ENCODE results near the gene BPGM. TPM values are rescaled to one million over a fixed set of nuclear protein-coding genes. Genes with fewer than 3 reads are reported as not detected.

The BPGM gene
- 43.6 and 64.8 TPM in 2 replicates for total RNA-seq

DNA sequence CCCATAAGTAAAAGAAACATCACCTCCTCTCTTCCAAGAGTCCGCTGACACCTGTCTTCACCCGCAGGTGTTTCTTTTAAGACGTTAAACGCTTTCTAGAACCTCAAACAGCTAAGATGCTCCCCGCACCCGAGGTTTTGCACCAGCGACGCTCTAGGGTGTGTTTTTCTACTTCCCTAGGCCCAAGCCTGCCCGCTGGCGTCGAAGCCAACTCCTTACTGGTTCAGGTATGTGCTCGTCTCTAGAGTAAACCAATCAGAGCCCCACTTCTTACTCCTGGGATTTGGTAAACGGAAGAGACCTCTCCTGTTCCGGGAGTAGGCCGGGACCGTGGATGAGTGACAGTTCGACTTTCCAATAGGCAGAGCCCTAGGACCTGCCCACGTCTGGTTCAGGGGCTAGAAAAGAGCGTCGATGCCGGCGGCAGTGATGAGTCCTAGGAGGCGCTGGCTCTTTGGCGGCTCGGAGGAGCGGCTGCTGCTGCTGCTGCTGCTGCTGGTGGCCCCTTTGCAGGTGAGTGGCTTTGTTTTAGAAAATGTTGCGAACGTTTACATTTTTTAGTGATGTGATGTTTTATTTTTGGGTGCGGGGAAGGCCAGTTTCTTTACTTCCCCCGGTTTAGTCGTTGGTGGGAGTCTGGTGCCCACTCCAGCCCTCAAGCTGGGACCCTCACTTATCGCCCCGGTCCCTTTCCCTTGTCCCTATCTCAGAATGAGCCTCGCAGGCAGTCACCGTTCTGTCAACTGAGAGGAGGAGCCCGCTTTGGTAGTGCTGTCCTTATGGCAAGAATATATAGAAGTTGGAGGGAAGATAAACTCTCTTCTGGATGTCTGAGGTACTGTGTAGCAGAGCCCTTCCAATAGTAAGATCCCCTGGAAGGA lies at the start of gene BPGM:
Gene BPGM, plus strand, starts transcription at position 429 of the 881 bp plus-strand sequence. CDS start 14,655 bp downstream, outside the sequence.
- peak within 1 kb of the TSS; percentile 92 for H3K4me3 ChIP-seq (ENCODE audit: insufficient read depth, low read length)
- peak; percentile 96 for DNase-seq (ENCODE audit: insufficient read length, low spot score, missing footprints)
- peaks cover 55% of the 10 kb centered on the region for H3K79me2 ChIP-seq (ENCODE audit: insufficient read depth, low read length)
- no peaks in the 10 kb centered on the region for H3K36me3 ChIP-seq (ENCODE audit: insufficient read depth, low read length)
- H3K9me3 ChIP-seq (ENCODE audit: low read depth, low read length) = no peaks in the 10 kb centered on the region
- no peaks in the 10 kb centered on the region for H4K20me1 ChIP-seq (ENCODE audit: insufficient read depth, low read length)
- H3K4me2 ChIP-seq (ENCODE audit: insufficient read depth, low read length) = peak within 1 kb of the TSS; percentile 90
- H3K4me1 ChIP-seq (ENCODE audit: insufficient read depth, low read length) = peaks cover 13% of the 10 kb centered on the region
- peak within 1 kb of the TSS; percentile 86 for H2AFZ ChIP-seq (ENCODE audit: low read length)
- no peaks in the 10 kb centered on the region for H3K27me3 ChIP-seq (ENCODE audit: insufficient read depth, low read length)
- H3K27ac ChIP-seq (ENCODE audit: low read depth, low read length) = peak within 1 kb of the TSS; percentile 90
- TF ChIP-seq, protein P1, sequence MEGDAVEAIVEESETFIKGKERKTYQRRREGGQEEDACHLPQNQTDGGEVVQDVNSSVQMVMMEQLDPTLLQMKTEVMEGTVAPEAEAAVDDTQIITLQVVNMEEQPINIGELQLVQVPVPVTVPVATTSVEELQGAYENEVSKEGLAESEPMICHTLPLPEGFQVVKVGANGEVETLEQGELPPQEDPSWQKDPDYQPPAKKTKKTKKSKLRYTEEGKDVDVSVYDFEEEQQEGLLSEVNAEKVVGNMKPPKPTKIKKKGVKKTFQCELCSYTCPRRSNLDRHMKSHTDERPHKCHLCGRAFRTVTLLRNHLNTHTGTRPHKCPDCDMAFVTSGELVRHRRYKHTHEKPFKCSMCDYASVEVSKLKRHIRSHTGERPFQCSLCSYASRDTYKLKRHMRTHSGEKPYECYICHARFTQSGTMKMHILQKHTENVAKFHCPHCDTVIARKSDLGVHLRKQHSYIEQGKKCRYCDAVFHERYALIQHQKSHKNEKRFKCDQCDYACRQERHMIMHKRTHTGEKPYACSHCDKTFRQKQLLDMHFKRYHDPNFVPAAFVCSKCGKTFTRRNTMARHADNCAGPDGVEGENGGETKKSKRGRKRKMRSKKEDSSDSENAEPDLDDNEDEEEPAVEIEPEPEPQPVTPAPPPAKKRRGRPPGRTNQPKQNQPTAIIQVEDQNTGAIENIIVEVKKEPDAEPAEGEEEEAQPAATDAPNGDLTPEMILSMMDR (IDR thresholded peaks at IDR 0.05; ENCODE audit: extremely low read depth, low read depth, low read length) = no peak

DNA sequence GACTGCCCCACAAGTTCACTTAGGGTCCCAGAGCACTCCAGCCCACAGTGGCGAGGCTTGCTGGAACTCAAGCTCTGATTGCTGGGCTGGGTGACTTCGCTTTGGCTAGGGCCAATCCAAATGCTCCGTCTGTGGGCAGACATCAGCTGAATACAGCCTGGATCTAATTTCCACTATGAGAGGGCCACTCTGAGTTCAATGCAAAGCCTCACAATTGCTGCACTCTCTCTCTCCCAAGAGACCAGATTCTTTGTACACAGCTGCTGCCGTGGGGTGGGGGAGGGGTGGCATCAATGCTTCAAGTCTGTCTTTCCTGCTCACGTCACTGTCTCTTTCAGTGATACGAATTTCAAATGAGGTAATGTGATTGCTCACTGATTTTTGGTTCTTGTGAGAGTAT lies 47.3 kb upstream of the BPGM start:
- H3K4me2 ChIP-seq (ENCODE audit: insufficient read depth, low read length) = no peak overlapping the region
- H3K27me3 ChIP-seq (ENCODE audit: insufficient read depth, low read length) = no peaks in the 10 kb centered on the region
- no peak overlapping the region for H2AFZ ChIP-seq (ENCODE audit: low read length)
- TF ChIP-seq, protein P1 (IDR thresholded peaks at IDR 0.05; ENCODE audit: extremely low read depth, low read depth, low read length) = no peak
- no peaks in the 10 kb centered on the region for H3K79me2 ChIP-seq (ENCODE audit: insufficient read depth, low read length)
- peaks cover 15% of the 10 kb centered on the region for H3K4me1 ChIP-seq (ENCODE audit: insufficient read depth, low read length)
- no peaks in the 10 kb centered on the region for H3K36me3 ChIP-seq (ENCODE audit: insufficient read depth, low read length)
- H3K4me3 ChIP-seq (ENCODE audit: insufficient read depth, low read length) = no peak overlapping the region
- H3K9me3 ChIP-seq (ENCODE audit: low read depth, low read length) = no peaks in the 10 kb centered on the region
- no peak overlapping the region for H3K27ac ChIP-seq (ENCODE audit: low read depth, low read length)
- H4K20me1 ChIP-seq (ENCODE audit: insufficient read depth, low read length) = no peaks in the 10 kb centered on the region
- DNase-seq (ENCODE audit: insufficient read length, low spot score, missing footprints) = no peak

DNA sequence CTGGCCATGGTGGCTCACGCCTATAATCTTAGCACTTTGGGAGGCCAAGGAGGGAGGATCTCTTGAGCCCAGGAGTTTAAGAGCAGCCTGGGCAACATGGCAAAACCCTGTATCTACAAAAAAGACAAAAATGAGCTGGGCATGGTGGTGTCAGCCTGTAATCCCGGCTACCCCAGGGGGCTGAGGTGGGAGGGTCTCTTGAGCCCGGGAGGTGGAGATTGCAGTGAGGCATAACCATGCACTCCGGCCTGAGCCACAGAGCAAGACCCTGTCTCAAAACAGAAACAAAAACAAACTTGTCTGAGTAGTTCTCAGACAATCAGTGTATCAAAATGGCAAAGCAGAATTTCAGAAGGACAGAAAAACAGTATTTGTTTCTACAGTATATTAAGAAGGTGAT lies 45.2 kb upstream of the BPGM start:
- no peaks in the 10 kb centered on the region for H3K79me2 ChIP-seq (ENCODE audit: insufficient read depth, low read length)
- H2AFZ ChIP-seq (ENCODE audit: low read length) = peak overlapping the region; percentile 1
- H3K4me2 ChIP-seq (ENCODE audit: insufficient read depth, low read length) = no peak overlapping the region
- no peak for DNase-seq (ENCODE audit: insufficient read length, low spot score, missing footprints)
- H3K9me3 ChIP-seq (ENCODE audit: low read depth, low read length) = no peaks in the 10 kb centered on the region
- H3K27ac ChIP-seq (ENCODE audit: low read depth, low read length) = no peak overlapping the region
- no peak overlapping the region for H3K4me3 ChIP-seq (ENCODE audit: insufficient read depth, low read length)
- no peaks in the 10 kb centered on the region for H3K36me3 ChIP-seq (ENCODE audit: insufficient read depth, low read length)
- TF ChIP-seq, protein P1 (IDR thresholded peaks at IDR 0.05; ENCODE audit: extremely low read depth, low read depth, low read length) = no peak
- no peaks in the 10 kb centered on the region for H4K20me1 ChIP-seq (ENCODE audit: insufficient read depth, low read length)
- peaks cover 8% of the 10 kb centered on the region for H3K4me1 ChIP-seq (ENCODE audit: insufficient read depth, low read length)
- no peaks in the 10 kb centered on the region for H3K27me3 ChIP-seq (ENCODE audit: insufficient read depth, low read length)

DNA sequence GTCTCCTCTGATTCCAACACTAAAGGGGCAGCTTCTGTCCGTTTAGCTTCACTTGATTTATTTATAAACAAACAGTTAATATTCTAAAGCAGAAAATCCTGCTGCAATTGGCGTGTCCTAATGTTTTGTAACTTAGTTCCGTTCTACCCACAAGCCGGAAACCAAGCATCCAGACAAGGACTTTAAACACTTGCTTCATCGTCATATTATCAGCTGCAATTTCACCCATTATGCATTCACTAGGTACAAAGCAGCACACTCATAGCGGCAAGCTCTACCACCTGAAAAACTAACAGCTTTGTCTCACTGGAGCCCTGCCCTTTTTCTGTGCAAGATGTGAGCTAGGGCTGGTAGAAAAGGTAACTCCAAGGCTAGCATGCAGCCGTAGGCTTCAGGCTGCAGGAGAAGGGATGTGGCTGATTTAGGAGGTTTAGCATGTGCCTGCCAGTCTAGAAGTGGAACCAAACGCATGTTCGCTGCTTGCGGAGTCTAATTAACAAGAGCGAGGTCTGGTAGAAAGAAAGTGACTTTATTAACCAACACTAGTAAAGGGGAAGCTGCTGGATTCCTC lies 43.7 kb upstream of the BPGM start:
- H3K36me3 ChIP-seq (ENCODE audit: insufficient read depth, low read length) = no peaks in the 10 kb centered on the region
- peaks cover 14% of the 10 kb centered on the region for H3K4me1 ChIP-seq (ENCODE audit: insufficient read depth, low read length)
- H3K9me3 ChIP-seq (ENCODE audit: low read depth, low read length) = no peaks in the 10 kb centered on the region
- H2AFZ ChIP-seq (ENCODE audit: low read length) = peak overlapping the region; percentile 85
- no peak for DNase-seq (ENCODE audit: insufficient read length, low spot score, missing footprints)
- TF ChIP-seq, protein P1 (IDR thresholded peaks at IDR 0.05; ENCODE audit: extremely low read depth, low read depth, low read length) = no peak
- no peaks in the 10 kb centered on the region for H3K79me2 ChIP-seq (ENCODE audit: insufficient read depth, low read length)
- no peak overlapping the region for H3K27ac ChIP-seq (ENCODE audit: low read depth, low read length)
- peak overlapping the region; percentile 82 for H3K4me2 ChIP-seq (ENCODE audit: insufficient read depth, low read length)
- no peaks in the 10 kb centered on the region for H4K20me1 ChIP-seq (ENCODE audit: insufficient read depth, low read length)
- H3K27me3 ChIP-seq (ENCODE audit: insufficient read depth, low read length) = no peaks in the 10 kb centered on the region
- peak overlapping the region; percentile 57 for H3K4me3 ChIP-seq (ENCODE audit: insufficient read depth, low read length)
